ENCODE measurements around the gene PCED1B. TPM values are rescaled to one million over a fixed set of nuclear protein-coding genes. Genes with fewer than 3 reads are reported as not detected.

Gene PCED1B
- total and polyA plus RNA-seq, 2 experiments from 2014 or later, result 0.45 to 0.80 TPM

GRCh38 chr12:47070310-47070709 is 9.1 kb upstream of the PCED1B start:
- H3K4me3 ChIP-seq, result no peak overlapping the region
- no peak overlapping the region for H3K27ac ChIP-seq
- no peak for TF ChIP-seq CTCF (IDR thresholded peaks at IDR 0.05; ENCODE audit: low read depth, low read length)
- no peaks in the 10 kb centered on the region for H3K36me3 ChIP-seq
- no peaks in the 10 kb centered on the region for H3K27me3 ChIP-seq
- H3K4me1 ChIP-seq (ENCODE audit: low read depth), result no peaks in the 10 kb centered on the region
- no peak for DNase-seq (ENCODE audit: low read depth in 1 of 2, low spot score in 1 of 2)
- H3K9me3 ChIP-seq (ENCODE audit: low read depth), result no peaks in the 10 kb centered on the region

GRCh38 chr12:47071241-47071852 is 8.1 kb upstream of the PCED1B start:
- TF ChIP-seq CTCF (IDR thresholded peaks at IDR 0.05; ENCODE audit: low read depth, low read length), result peak; percentile 52
- Histone ChIP-seq H3K27me3 (no peaks in the 10 kb centered on the region), H3K4me3 (no peak overlapping the region), H3K4me1 (ENCODE audit: low read depth) (no peaks in the 10 kb centered on the region), H3K9me3 (ENCODE audit: low read depth) (no peaks in the 10 kb centered on the region), H3K27ac (no peak overlapping the region), H3K36me3 (no peaks in the 10 kb centered on the region)
- DNase-seq (ENCODE audit: low read depth in 1 of 2, low spot score in 1 of 2), result peak; percentile 26 to 38

- no peaks in the 10 kb centered on the region for H3K4me1 ChIP-seq (ENCODE audit: low read depth)
- no peak overlapping the region for H3K4me3 ChIP-seq
- H3K9me3 ChIP-seq (ENCODE audit: low read depth), result no peaks in the 10 kb centered on the region
- H3K27ac ChIP-seq, result no peak overlapping the region
- TF ChIP-seq CTCF (IDR thresholded peaks at IDR 0.05; ENCODE audit: low read depth, low read length), result no peak
- no peaks in the 10 kb centered on the region for H3K36me3 ChIP-seq
- no peak for DNase-seq (ENCODE audit: low read depth in 1 of 2, low spot score in 1 of 2)
- H3K27me3 ChIP-seq, result no peaks in the 10 kb centered on the region
Observed at GRCh38 chr12:47073951-47074350, 5.5 kb upstream of the PCED1B start.

- Histone ChIP-seq H3K27me3 (no peaks in the 10 kb centered on the region), H3K4me3 (no peak overlapping the region), H3K9me3 (ENCODE audit: low read depth) (no peaks in the 10 kb centered on the region), H3K27ac (no peak overlapping the region), H3K36me3 (no peaks in the 10 kb centered on the region), H3K4me1 (ENCODE audit: low read depth) (no peaks in the 10 kb centered on the region)
- DNase-seq (ENCODE audit: low read depth in 1 of 2, low spot score in 1 of 2), result no peak
- TF ChIP-seq CTCF (IDR thresholded peaks at IDR 0.05; ENCODE audit: low read depth, low read length), result no peak
Observed at GRCh38 chr12:47074757-47075156, 4.7 kb upstream of the PCED1B start.

GRCh38 chr12:47075192-47076084 is 4.0 kb upstream of the PCED1B start:
- no peak for DNase-seq (ENCODE audit: low read depth in 1 of 2, low spot score in 1 of 2)
- no peaks in the 10 kb centered on the region for H3K36me3 ChIP-seq
- no peak overlapping the region for H3K4me3 ChIP-seq
- no peaks in the 10 kb centered on the region for H3K27me3 ChIP-seq
- no peaks in the 10 kb centered on the region for H3K9me3 ChIP-seq (ENCODE audit: low read depth)
- no peak for TF ChIP-seq CTCF (IDR thresholded peaks at IDR 0.05; ENCODE audit: low read depth, low read length)
- no peaks in the 10 kb centered on the region for H3K4me1 ChIP-seq (ENCODE audit: low read depth)
- H3K27ac ChIP-seq, result no peak overlapping the region

All from cardiac muscle cell (in vitro differentiated cells and primary cell).